HG02981 (cell line): ENCODE measurements around the gene MINDY4.

Experiments
- ATAC-seq: cut with Tn5 transposase; IDR thresholded peaks from one replicate; pipeline ENCODE4 v1.9.1; 2021; ENCODE audit warnings: mild to moderate bottlenecking, moderate library complexity; ENCODE audit not compliant: unreplicated experiment

MINDY4 gene

DNA sequence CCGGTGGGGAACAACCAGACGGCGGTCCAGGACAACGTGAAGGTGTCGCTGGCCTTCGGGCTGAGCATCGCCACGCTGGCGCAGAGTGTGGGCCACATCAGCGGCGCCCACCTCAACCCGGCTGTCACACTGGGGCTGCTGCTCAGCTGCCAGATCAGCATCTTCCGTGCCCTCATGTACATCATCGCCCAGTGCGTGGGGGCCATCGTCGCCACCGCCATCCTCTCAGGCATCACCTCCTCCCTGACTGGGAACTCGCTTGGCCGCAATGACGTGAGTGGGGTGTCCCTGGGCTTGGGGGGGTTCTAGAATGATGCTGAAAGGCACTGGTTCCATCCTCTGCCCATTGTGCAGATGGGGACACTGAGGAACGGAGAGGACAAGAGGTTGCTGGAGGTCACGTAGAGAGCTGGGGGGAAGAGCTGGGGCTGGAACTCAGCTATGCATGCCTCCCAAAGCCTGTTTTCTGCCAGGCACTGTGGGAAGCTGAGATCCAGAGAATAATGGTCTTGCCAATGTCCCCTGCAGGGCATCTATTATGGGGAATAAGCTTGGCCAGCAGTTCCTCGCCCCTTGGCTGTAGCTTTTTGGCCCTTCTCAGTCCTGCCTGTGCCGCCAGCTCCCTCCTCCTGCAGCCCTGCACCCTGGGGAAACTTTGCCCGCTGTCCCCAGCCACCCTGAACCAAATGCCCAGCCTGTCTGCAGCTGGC, 141.0 kb downstream of the MINDY4 start:
- ATAC-seq: no peak

DNA sequence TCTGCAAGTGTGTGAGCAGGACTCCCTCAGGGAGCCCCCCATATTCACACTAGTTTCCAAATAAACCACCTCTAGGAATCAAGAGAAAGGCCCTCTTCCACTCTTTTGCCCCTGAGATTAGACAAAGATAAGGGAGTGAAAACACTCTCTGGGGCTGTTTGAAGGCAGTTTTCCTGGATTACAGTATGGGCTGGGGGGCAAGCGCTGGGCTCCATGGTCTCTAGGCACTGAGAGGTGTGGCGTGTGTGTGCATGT, 141.4 kb downstream of the MINDY4 start:
- no peak for ATAC-seq

DNA sequence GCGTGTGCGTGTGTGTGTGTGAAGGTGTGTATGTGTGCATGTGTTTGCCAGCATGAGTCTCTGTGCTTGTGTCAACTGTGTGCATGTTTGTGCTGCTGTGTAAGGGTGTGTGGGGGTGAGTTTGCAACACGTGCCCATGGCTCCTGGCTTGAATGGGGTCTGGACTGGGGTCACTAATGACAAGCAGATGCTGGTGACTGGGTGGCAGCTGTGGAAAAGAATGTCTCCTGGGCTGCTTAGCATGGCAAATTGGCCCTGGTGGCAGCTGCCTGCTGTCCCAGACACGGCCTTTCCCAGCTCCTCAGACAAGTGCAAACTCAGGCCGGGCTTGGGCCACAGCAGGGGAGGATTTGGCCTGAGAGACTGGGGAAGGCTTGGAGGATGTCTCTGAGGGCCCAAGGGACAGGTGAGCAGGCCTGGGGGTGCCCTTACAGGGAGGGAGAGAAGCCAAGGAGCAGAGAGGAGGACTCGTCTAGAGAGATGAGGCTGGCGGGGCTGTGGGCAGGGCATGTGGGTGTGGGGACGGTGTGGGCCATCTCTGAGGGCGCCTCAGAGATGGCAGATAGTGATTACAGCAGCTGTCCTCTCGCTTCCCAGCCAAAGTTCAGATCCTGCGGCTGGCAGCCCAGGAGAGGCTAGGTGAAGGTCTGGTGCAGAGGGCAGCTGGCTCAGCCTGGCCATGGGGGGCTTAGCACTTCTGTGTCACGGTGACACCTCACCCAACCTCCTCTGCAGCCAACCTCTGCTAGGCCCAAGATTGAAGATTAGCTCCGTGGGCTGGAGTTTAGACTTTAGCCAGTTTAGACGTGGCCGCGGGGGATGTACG, 142.0 kb downstream of the MINDY4 start:
- no peak for ATAC-seq

GRCh38 chr7:30913821-30914515, 142.8 kb downstream of the MINDY4 start:
- no peak for ATAC-seq

DNA sequence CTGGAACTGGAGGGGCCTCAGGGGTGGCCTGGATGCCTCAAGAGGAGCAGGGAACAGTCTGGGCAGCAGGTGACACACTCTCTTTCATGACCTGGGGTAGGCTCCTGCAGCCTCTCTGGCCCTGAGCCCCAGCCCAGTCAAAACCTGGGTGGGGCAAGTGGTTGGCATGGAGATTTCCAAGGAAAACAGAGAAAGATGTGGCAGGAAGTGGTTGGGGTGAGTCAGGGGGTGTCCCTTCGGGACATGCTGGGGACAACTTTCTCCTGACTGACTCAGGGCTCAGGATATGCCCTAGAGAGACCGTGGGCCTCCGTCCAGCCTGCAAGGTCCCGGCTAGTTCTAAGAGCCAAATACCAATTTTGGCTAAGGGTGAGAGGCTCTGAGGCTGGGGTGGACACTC, 143.4 kb downstream of the MINDY4 start:
- no peak for ATAC-seq

GRCh38 chr7:30915005-30915601, 143.9 kb downstream of the MINDY4 start:
- no peak for ATAC-seq

GRCh38 chr7:30915751-30916150, 144.5 kb downstream of the MINDY4 start:
- no peak for ATAC-seq

- no peak for ATAC-seq
Measured at GRCh38 chr7:30916255-30916654, 145.0 kb downstream of the MINDY4 start.

DNA sequence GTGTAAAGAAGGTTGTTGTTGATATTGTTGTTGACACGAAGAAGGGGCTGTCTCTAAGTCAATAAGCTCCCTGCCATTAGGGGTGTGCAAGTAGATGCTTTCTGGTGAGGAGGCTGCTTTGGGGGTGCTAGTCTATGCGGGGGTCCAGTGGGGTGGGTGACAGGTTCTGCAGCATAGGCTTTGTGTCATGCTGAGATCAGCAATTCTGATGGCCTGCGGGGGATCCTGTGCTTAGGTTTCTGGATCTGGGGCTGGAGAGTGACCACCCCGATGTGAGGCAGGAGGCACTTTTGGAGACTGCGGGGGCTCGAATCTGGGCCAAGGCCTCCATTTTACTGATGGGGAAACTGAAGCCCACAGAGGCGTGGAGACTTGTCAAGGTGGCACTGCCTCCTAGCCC, 145.6 kb downstream of the MINDY4 start:
- ATAC-seq: no peak

- ATAC-seq: no peak
Measured at GRCh38 chr7:30917216-30917893, 146.1 kb downstream of the MINDY4 start.

GRCh38 chr7:30918676-30919075, 147.5 kb downstream of the MINDY4 start:
- ATAC-seq: no peak

- ATAC-seq: no peak
Measured at GRCh38 chr7:30920021-30920583, 148.9 kb downstream of the MINDY4 start.

DNA sequence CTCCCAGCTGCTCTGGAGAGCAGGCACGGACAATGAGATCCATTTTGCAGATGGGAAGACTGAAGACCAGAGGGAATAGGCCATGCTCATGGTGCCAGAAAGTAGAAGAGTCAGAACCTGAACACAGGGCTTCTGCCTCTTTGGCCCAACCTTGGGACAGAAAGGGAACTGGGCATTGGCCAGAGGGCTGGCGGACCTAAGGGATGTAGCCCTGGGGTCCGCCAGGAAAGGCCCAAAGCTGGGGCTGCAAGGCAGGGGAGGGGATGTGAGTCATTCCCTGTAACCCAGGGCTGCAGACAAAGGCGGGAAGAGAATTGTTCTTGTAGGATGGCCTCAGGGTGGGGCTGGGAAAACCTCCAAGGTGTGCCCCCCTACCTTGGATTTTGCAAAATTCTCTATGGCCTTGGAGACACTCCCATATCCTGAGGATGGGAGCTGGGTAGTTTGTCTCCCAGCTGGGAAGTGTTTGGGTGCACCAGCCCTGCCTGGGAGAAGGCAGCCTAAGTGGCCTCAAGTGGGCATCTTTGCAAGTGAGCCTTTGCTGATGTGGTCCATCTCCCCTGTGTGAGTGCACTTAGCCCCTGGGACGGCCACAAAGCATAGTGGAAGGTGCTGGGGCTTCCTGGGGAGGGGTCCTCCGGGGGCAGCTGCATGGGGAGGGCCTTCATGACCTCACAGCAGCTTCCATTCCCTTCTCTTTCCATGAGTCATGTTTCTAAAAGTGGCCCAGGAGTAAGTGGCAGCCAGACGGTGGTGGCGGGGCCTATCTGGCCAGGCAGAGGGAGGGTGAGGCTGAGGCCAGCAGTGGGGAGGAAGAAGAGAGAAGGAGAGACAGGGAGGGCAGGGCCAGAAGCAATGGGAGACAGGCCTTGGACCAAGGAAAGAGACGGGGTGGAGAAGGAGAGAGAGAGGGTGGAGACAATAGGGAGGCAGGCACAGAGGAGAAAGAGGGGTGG, 149.6 kb downstream of the MINDY4 start:
- no peak for ATAC-seq

DNA sequence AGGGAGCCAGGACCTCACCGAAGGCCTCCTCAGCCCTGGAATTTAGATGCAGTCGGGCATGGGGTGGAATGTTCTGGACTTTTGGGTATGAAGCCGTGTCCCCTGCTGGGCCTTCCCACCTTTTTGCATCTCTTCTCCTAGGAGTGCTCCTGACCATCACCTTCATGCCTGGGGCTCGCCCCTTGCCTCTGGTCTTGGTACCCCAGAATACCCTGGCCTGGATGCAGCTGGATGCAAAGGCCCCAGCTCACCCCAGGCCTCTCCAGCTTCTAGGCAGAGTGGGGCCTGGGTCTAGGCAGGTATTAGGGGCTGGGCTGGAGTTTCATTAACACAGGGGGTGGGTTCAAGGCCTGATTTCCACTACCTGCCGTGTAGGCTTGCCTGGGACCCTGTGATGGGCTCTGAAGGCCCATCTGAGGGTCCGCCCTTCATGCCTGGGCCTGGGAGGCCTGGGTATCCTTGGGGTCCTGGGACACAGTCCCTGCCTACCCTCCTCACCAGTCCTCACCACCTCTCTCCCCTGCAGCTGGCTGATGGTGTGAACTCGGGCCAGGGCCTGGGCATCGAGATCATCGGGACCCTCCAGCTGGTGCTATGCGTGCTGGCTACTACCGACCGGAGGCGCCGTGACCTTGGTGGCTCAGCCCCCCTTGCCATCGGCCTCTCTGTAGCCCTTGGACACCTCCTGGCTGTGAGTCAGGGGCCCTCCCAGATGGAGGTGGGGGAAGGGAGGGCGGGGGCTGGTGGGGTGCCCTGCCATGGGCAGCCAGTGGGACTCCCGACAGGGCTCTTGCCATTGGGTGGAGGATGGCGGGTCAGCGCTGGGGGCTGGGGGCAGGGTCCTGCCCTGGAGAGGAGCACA, 150.6 kb downstream of the MINDY4 start:
- no peak for ATAC-seq

DNA sequence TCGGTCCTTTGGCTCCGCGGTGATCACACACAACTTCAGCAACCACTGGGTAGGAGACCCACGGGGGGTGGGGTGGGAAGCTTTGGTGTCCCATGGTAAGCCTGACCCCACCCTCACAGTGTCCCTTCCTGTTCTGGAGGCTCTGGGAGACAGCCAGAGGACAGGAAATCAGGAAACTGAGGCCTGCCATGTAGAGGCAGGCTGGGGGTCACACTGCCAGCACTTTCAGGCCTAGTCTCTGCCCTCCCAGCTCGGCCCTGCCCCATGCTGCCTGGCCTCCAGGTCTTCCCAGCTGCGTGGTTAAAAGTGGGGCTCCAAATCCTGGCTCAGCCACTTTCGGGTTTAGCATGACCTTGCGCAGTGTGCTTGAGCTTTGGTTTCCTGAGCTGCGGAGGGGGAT, 151.4 kb downstream of the MINDY4 start:
- ATAC-seq: no peak

DNA sequence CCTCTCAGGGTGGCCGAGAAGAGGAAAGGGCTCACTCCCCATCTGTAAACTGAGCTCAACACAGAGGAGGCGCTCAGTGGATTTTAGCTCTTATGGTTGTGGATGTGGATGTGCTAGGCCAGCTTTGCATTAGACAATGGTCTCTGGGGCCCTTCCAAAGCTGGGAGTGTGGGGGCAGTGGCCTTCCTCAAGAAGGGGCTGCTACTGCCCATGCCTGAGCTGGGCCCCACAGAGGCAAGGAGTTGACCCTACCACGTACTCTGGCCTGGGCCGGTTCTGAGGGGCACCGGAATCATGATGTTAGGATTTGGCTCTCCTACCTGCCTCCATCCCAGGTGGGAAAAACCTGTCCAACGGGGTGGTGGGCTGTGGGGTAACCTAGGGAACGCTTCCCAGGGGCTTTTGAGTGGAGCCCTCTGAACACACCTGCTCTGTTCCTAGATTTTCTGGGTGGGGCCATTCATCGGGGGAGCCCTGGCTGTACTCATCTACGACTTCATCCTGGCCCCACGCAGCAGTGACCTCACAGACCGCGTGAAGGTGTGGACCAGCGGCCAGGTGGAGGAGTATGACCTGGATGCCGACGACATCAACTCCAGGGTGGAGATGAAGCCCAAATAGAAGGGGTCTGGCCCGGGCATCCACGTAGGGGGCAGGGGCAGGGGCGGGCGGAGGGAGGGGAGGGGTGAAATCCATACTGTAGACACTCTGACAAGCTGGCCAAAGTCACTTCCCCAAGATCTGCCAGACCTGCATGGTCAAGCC, 152.0 kb downstream of the MINDY4 start:
- ATAC-seq: no peak

GRCh38 chr7:30923774-30924413, 152.7 kb downstream of the MINDY4 start:
- no peak for ATAC-seq
